ENCODE measurements around the gene FAM228B.
A peak's percentile ranks its signal among the peaks of the same experiment; 100 is the strongest.
"Not testable (repeated sequence)": the region's sequence is repeated elsewhere in the genome, so short reads cannot be mapped to it uniquely, and the experiment has no call there.

FAM228B gene

GRCh38 chr2:24123195-24123921 lies at the start of gene FAM228B, which contains the start of gene PFN4:
Gene FAM228B, plus strand, starts transcription at chr2:24123469. Its CDS starts 893 bp downstream, at chr2:24124362.
Gene PFN4, minus strand, starts transcription at chr2:24123334. Its CDS starts 799 bp downstream, at chr2:24122535.
- DNase-seq, result peak; percentile 51

GRCh38 chr2:24073816-24074215 lies 49.5 kb upstream of the FAM228B start:
- DNase-seq, result no peak

- DNase-seq, result no peak
These were observed 48.0 kb upstream of the FAM228B start for GRCh38 chr2:24075259-24075658.

GRCh38 chr2:24075915-24076848 lies 47.1 kb upstream of the FAM228B start, which contains the start of gene SF3B6:
Gene SF3B6, minus strand, starts transcription at chr2:24076326. Its CDS starts 97 bp downstream, at chr2:24076229.
- peak; percentile 94 for DNase-seq

GRCh38 chr2:24076849-24077534 lies 46.3 kb upstream of the FAM228B start:
- no peak for DNase-seq

GRCh38 chr2:24077535-24077877 lies 45.8 kb upstream of the FAM228B start:
- DNase-seq, result no peak

GRCh38 chr2:24077879-24078278 lies 45.4 kb upstream of the FAM228B start:
- no peak for DNase-seq

- DNase-seq, result no peak
These were observed 42.6 kb upstream of the FAM228B start for GRCh38 chr2:24080701-24081100.

- no peak for DNase-seq
These were observed 40.3 kb upstream of the FAM228B start for GRCh38 chr2:24082787-24083566.

GRCh38 chr2:24083567-24084385 lies 39.5 kb upstream of the FAM228B start:
- peak; percentile 28 for DNase-seq

- peak; percentile 78 for DNase-seq
These were observed 38.7 kb upstream of the FAM228B start, which contains the start of gene TP53I3 for GRCh38 chr2:24084386-24085199. Gene TP53I3, minus strand, starts transcription at chr2:24084834. Its CDS starts 508 bp downstream, at chr2:24084326.

- DNase-seq, result no peak
These were observed 38.1 kb upstream of the FAM228B start for GRCh38 chr2:24085200-24085489.

- no peak for DNase-seq
These were observed 37.0 kb upstream of the FAM228B start for GRCh38 chr2:24086241-24086640.

GRCh38 chr2:24087032-24087431 lies 36.2 kb upstream of the FAM228B start:
- no peak for DNase-seq

GRCh38 chr2:24088821-24089359 lies 34.4 kb upstream of the FAM228B start:
- no peak for DNase-seq

GRCh38 chr2:24093270-24093669 lies 30.0 kb upstream of the FAM228B start:
- not testable (repeated sequence) for DNase-seq

- DNase-seq, result not testable (repeated sequence)
These were observed 28.0 kb upstream of the FAM228B start for GRCh38 chr2:24095171-24095677.

- DNase-seq, result not testable (repeated sequence)
These were observed 22.5 kb upstream of the FAM228B start for GRCh38 chr2:24100732-24101131.

- DNase-seq, result no peak
These were observed 21.3 kb upstream of the FAM228B start for GRCh38 chr2:24101992-24102391.

- no peak for DNase-seq
These were observed 20.6 kb upstream of the FAM228B start for GRCh38 chr2:24102677-24103076.

Measured in DMS 273 treated with DMSO at 0.1 percent for 48 hours (cell line).